ENCODE measurements around the gene PRKG1.

DNA sequence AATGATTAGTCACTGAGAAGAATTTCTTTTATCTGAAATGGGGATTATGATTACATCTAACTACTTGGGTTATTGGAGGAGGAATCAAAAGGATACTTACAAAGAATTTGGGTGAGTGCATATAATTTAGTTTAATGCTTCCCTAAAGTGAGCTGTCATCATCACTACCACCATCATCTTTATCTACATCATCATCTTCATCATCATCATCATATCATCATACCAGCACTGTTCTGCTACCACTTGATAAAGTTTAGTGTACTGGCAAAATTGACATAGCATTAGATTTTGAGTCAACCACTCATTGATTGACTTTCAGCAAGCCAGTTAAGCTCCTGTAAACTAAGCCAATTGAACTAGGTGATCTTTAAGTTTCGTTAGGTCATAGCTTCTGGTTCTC lies 994.2 kb downstream of the PRKG1 start:
- no peak for TF ChIP-seq EZH2 (IDR thresholded peaks at IDR 0.05; ENCODE audit: low read length)
- TF ChIP-seq, protein P1, sequence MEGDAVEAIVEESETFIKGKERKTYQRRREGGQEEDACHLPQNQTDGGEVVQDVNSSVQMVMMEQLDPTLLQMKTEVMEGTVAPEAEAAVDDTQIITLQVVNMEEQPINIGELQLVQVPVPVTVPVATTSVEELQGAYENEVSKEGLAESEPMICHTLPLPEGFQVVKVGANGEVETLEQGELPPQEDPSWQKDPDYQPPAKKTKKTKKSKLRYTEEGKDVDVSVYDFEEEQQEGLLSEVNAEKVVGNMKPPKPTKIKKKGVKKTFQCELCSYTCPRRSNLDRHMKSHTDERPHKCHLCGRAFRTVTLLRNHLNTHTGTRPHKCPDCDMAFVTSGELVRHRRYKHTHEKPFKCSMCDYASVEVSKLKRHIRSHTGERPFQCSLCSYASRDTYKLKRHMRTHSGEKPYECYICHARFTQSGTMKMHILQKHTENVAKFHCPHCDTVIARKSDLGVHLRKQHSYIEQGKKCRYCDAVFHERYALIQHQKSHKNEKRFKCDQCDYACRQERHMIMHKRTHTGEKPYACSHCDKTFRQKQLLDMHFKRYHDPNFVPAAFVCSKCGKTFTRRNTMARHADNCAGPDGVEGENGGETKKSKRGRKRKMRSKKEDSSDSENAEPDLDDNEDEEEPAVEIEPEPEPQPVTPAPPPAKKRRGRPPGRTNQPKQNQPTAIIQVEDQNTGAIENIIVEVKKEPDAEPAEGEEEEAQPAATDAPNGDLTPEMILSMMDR (optimal IDR thresholded peaks at IDR 0.05 in 1 of 3, IDR thresholded peaks at IDR 0.05 in 1 of 3, conservative IDR thresholded peaks at IDR 0.05 in 1 of 3; ENCODE audit: extremely low read depth in 1 of 3, insufficient read depth in 2 of 3, low read length in 3 of 3), result no peak

Measured in keratinocyte (primary cell).